CD4-positive, alpha-beta T cell treated with Interleukin-4 for 4 hours (primary cell): ENCODE data around the gene RGS9.
"Not testable (repeated sequence)": the region's sequence is repeated elsewhere in the genome, so short reads cannot be mapped to it uniquely, and the experiment has no call there.

Experiments used
- DNase-seq: peaks from one replicate; pipeline ENCODE4 v3.0.0-alpha.2; 2020

The RGS9 gene

GRCh38 chr17:65116515-65116914 is 20.7 kb upstream of the RGS9 start:
- not testable (repeated sequence) for DNase-seq

- DNase-seq: no peak
Observed at GRCh38 chr17:65117384-65118035, 19.7 kb upstream of the RGS9 start.

- DNase-seq: peak; percentile 17
Observed at GRCh38 chr17:65121368-65121767, 15.8 kb upstream of the RGS9 start.

GRCh38 chr17:65121916-65122806 is 15.0 kb upstream of the RGS9 start:
- DNase-seq: no peak

- peak; percentile 90 for DNase-seq
Observed at GRCh38 chr17:65122836-65123756, 14.1 kb upstream of the RGS9 start.

- DNase-seq: no peak
Observed at GRCh38 chr17:65123757-65124675, 13.2 kb upstream of the RGS9 start.

- DNase-seq: no peak
Observed at GRCh38 chr17:65130832-65131231, 6.3 kb upstream of the RGS9 start.

- no peak for DNase-seq
Observed at GRCh38 chr17:65131240-65131639, 5.9 kb upstream of the RGS9 start.

- DNase-seq: no peak
Observed at GRCh38 chr17:65131946-65132345, 5.2 kb upstream of the RGS9 start.

- DNase-seq: no peak
Observed at GRCh38 chr17:65134035-65134434, 3.1 kb upstream of the RGS9 start.

GRCh38 chr17:65139101-65139764 is 2.1 kb downstream of the RGS9 start:
- DNase-seq: no peak

- no peak for DNase-seq
Observed at GRCh38 chr17:65142247-65142646, 5.1 kb downstream of the RGS9 start.

- DNase-seq: no peak
Observed at GRCh38 chr17:65143889-65144604, 6.9 kb downstream of the RGS9 start.

GRCh38 chr17:65145743-65146142 is 8.6 kb downstream of the RGS9 start:
- DNase-seq: no peak

GRCh38 chr17:65147955-65148354 is 10.8 kb downstream of the RGS9 start:
- DNase-seq: no peak

GRCh38 chr17:65154770-65155589 is 17.8 kb downstream of the RGS9 start:
- peak; percentile 14 for DNase-seq

- no peak for DNase-seq
Observed at GRCh38 chr17:65155622-65156021, 18.5 kb downstream of the RGS9 start.

GRCh38 chr17:65156185-65156834 is 19.1 kb downstream of the RGS9 start:
- no peak for DNase-seq

GRCh38 chr17:65156835-65157565 is 19.8 kb downstream of the RGS9 start:
- no peak for DNase-seq
